ENCODE data around the gene MCM8. TPM values are rescaled to one million over a fixed set of nuclear protein-coding genes. Genes with fewer than 3 reads are reported as not detected.
"Not testable (repeated sequence)": the region's sequence is repeated elsewhere in the genome, so short reads cannot be mapped to it uniquely, and the experiment has no call there.

The MCM8 gene
- total and polyA plus RNA-seq, 2 experiments from 2014 or later = 10.6 to 30.4 TPM

- TF ChIP-seq ZNF462 (CRISPR knock-in tag; IDR thresholded peaks at IDR 0.05) (no peak), NANOG (IDR thresholded peaks at IDR 0.05; ENCODE audit: borderline replicate concordance) (no peak), EZH2phosphoT487 (IDR thresholded peaks at IDR 0.05; ENCODE audit: unreplicated experiment) (no peak), STAT1 (IDR thresholded peaks at IDR 0.05; ENCODE audit: unreplicated experiment) (no peak), POLR2AphosphoS5 (IDR thresholded peaks at IDR 0.05; ENCODE audit: low read depth) (no peak), ETS1 (IDR thresholded peaks at IDR 0.05) (no peak)
These were observed 80.1 kb downstream of the MCM8 start (continued) for GRCh38 chr20:6030453-6031080.

GRCh38 chr20:6032907-6033306 is 82.5 kb downstream of the MCM8 start:
- peaks cover 17% of the 10 kb centered on the region for H3K36me3 ChIP-seq (ENCODE audit: insufficient read depth)
- not testable (repeated sequence) for H3F3A ChIP-seq (replicated peaks; ENCODE audit: low read depth)

More at GRCh38 chr20:6032907-6033306, 82.5 kb downstream of the MCM8 start:
- not testable (repeated sequence) for H3K4me1 ChIP-seq (ENCODE audit: insufficient read depth); H3K4me1 Mint-ChIP-seq; H3K9me3 Mint-ChIP-seq; H3K27me3 Mint-ChIP-seq (ENCODE audit: insufficient read depth, low read depth, poor library complexity); H3K4me2 ChIP-seq; DNase-seq (ENCODE audit: low spot score); ATAC-seq; H3K79me2 ChIP-seq (replicated peaks; ENCODE audit: insufficient read depth); H3K27ac Mint-ChIP-seq; H2AFZ ChIP-seq; H3K4me3 Mint-ChIP-seq; H3K27me3 ChIP-seq (ENCODE audit: insufficient read depth); H3K4me3 ChIP-seq; H3K27ac ChIP-seq (ENCODE audit: low read depth); H3K9me2 ChIP-seq (ENCODE audit: insufficient read depth)
- peaks cover 23% of the 10 kb centered on the region for H3K36me3 Mint-ChIP-seq (ENCODE audit: low read depth)
- H4K20me1 ChIP-seq (replicated peaks; ENCODE audit: insufficient read depth) = peaks cover 21% of the 10 kb centered on the region

Measured in GM23338 (cell line).